HG02852 (cell line): ENCODE results near the gene GSTCD.

Experiments
- ATAC-seq: cut with Tn5 transposase; IDR thresholded peaks from one replicate; pipeline ENCODE4 v1.9.1; 2021; ENCODE audit warnings: mild to moderate bottlenecking, moderate library complexity; ENCODE audit not compliant: unreplicated experiment

The GSTCD gene

DNA sequence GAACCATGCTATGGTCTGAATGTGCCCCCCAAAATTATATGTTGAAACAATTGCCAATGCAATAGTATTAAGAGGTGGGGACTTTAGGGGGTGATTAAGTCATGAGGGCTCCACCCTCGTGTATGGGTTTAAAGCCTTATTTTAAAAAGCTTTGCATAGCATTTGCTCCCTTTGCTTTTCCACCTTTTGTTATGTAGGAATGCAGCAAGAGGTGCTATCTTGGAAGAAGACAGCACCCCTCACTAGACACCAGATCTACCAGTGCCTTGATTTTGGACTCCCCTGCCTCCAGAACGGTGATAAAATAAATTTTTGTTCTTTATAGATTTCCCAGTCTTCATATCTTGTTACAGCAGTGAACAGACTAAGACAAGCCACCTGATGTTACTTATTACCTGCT lies 163.4 kb downstream of the GSTCD start:
- no peak for ATAC-seq

DNA sequence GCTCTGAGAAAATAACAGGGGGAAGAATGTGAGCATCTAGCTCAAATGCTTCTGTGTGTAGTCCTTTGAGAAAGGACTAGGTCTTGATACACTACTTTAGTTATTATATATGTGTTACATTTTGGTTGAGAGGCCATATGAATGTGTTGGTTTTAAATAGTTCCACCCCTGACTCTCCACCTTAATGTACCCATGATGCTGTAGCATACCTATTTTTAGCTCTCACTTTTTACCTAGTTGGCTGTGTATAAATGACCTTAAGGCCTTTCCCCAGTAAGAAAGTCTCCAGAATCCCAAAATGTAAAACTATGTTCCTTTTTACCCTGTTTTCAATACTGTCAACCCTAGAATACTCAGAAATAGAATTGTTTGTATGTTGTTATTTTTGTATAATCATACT lies 166.6 kb downstream of the GSTCD start:
- ATAC-seq, result no peak

DNA sequence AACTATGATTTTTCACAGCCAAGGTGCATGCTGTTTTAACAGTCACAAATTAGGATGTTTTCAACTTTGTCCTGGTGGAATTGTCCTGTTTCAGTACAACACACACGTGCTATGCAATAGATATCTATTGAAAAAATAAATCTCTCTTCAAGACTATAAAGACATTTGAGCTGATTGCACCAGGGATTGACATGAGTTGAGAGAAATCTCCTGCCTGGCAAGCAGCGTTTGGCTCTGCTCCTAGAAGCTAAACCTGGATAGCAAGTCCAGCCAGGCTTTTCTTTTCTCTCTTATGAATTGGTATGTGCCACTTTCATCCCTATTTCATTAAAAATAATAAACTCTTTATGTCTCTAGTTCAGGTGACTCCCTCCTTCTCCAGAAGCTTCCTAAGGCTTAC lies 170.1 kb downstream of the GSTCD start:
- no peak for ATAC-seq

DNA sequence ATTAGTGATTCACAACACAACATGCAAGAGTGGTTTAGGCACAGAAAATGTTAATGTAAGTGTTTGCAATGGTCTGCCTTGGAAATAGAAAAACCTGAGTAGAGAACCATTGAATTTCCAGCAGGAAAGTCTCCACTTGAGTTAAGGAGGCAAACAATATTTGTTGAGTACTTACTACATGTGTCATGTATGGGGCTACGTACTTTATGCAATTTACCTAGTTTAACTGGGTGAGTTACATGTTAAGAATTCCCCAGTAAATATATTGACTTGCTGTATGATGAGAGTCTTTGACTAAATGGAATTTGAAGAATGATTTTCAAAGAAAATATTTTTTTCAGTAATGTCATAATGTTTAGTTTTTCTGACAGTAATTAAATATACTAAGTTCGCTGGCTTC lies 178.9 kb downstream of the GSTCD start:
- ATAC-seq, result no peak

DNA sequence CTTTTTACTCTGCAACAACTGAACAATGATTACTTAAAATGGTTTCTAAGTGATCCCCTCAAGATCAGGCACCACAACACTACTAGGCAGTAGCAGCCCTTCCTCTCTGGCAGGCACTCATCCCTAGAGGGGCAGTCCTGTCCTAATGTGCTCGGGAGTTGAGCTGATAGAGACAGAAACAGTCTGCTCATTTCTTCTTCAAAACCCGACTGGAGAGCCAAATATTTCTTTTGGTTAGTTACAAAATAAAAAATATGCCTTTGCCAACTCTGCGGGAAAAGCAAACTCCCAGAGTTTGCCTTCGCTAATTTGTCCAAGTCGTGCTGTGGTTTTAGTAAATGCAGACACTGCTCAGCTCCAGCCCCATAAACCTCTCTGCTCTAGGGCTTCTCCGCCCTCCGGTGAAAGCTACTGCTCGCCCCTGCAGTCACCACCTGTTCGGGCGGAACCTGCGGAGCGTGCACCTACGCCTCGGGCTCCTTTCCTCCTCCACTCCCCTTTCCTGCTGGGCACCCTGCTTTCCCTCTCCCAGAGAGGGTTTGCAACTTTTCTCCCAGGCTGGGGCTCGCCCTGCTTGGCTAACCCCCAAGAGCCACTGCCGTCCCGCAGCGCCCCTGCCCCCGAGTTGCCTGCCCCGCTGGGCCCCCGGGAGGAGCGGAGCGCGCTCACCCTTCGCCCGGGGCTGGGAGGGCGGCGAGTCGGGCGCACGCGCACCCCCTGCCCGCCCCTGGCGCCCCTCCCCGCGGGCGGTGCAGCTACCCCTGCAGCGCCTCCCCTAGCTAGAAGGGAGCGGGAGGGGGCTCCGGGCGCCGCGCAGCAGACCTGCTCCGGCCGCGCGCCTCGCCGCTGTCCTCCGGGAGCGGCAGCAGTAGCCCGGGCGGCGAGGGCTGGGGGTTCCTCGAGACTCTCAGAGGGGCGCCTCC lies 186.3 kb downstream of the GSTCD start, which contains the start of gene NPNT:
TSS of gene NPNT (plus strand) at position 812 of the 923 bp plus-strand sequence. CDS start 182 bp downstream, outside the sequence.
- ATAC-seq, result peak; percentile 33

DNA sequence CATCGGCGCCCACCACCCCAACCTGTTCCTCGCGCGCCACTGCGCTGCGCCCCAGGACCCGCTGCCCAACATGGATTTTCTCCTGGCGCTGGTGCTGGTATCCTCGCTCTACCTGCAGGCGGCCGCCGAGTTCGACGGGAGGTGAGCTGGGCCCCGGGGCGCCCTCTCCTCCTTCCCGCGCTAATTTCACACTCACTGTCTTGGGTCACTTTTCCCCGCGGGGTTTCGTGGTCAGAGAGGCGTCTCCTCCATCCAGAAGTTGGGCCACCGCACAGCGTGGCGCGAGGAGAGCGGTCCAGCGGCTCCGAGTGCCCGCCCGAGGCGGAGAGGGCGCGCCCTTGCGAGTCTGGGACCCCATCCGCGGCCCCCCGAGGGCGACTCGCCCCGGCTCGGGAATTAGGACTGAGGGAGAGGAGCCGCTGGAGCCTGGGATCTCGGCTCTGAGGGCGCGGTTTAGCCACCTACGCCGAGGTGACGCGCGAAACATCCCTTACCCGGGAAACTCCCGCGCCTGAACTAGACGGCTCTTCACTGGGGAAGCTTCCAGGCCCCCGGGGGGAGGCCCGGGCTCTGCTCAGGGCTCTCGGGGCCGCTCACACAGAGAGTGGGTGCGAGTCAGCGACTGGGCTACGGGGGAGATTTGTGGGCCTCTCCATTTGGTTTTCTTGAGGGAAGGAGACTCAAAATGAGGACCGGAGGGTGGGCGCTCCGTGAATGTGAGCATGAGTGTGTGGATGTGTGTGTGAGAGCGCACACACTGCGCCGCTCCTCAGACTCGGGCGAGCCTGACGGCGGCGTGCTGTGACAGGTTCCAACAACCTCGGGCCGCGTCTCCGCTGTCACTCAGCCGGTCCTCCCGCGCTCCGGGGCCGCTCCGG lies 187.2 kb downstream of the GSTCD start:
- peak; percentile 55 for ATAC-seq

DNA sequence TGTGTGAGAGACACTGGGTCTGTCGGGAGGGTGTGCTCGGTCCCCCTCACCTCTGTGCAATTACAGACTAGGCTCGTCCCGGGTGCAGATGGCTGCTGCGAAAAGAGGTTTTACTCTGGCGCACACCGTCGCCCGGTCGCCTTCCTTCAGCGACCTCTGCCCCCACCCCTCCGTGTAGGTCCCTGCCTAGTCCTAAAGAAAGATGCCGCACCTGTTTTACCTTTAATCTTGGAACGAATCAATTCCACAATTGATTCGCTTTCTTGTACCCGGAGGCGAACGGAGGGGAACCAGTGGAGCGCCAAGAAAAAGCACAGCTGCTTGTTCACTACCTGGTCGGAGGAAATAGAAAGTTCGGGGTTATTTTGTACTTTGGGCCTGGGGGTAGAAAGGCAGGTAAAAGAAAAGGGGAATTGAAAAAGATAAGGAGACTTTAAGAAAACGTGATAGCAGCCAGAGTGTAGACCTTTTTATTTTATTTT lies 187.9 kb downstream of the GSTCD start:
- ATAC-seq, result peak; percentile 26
